Stimulated activated CD4-positive, alpha-beta T cell treated with anti-CD3 and anti-CD28 coated beads, Interleukin-2, amount 100 ng/mL, for 24 hours (primary cell): ENCODE data around the gene EPHB2.
"Not testable (repeated sequence)": the region's sequence is repeated elsewhere in the genome, so short reads cannot be mapped to it uniquely, and the experiment has no call there.

Experiments
- DNase-seq, 2 donors: peaks; one replicate each; pipeline ENCODE4 v3.0.0-alpha.2; 2020

EPHB2 gene

DNA sequence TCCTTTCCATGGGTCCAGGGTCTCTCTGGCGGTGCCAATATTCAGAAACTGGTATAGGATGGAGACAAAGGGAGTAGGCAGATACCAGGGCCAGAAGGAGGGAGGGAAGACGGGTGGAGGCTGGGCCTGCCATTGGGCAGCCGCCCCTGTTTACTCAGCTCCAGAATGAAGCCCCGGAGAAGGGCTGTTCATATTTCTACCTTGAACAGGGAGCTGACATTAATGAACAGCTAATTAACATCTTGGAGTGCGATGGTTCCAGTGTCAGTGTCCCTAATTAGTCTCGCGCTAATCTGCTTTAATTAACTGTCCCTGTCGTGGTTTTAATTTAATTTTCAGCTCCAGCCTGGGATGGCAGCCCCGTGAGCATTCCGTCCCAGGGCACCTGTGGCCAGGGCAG is 113.8 kb downstream of the EPHB2 start:
- DNase-seq, result no peak

DNA sequence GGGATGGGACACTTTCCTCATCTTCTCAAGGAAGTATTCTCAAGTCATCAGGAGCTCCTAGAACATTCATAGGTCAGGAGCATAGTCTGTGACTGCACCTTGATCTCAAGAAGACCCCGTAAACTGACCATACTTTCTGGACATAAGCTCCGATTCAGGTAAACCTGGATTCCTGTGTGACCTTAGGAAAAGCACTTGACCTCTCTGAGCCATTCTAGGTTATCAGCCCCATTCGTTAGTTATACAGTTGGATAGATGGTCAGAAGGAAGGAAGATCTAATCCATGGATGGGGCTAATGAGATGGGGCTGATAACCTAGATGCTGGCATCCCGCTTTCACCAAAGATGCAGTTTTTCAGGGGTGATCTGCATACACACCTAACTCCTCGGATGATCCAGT is 114.3 kb downstream of the EPHB2 start:
- DNase-seq, result no peak

DNA sequence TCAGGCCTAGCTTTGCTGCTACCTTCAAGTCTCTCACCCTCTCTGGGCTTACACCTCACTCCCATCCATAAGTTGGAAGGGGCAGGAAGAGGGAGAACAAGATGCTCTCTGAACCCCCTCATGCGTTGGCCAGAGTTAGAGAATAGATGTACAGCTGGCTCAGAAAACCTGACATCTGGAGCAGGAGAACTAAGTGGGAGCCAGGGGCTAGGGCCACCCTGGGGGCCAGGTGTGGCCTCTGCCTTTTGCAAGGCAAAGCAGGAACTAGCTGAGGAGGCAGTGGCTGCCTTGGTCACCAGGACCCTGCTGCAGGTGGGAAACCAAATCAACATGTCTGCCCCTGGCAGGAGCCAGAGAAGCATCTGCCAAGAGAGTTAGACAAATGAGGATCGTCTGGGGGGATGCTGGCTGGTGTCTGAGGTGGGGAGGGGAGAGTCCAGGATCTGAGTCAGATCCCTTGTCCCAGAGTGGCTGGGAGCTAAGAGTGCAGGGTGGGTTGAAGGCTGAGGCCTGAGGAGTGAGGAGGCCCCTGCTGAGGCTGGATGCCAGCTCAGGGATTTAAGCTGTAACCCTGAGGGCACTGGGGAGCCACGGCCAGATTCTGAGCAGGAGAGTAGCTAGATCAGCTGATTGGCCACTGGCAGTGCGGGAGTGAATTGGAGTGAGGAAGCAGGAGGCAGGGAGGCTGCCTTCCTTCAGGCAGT is 115.0 kb downstream of the EPHB2 start:
- no peak for DNase-seq

DNA sequence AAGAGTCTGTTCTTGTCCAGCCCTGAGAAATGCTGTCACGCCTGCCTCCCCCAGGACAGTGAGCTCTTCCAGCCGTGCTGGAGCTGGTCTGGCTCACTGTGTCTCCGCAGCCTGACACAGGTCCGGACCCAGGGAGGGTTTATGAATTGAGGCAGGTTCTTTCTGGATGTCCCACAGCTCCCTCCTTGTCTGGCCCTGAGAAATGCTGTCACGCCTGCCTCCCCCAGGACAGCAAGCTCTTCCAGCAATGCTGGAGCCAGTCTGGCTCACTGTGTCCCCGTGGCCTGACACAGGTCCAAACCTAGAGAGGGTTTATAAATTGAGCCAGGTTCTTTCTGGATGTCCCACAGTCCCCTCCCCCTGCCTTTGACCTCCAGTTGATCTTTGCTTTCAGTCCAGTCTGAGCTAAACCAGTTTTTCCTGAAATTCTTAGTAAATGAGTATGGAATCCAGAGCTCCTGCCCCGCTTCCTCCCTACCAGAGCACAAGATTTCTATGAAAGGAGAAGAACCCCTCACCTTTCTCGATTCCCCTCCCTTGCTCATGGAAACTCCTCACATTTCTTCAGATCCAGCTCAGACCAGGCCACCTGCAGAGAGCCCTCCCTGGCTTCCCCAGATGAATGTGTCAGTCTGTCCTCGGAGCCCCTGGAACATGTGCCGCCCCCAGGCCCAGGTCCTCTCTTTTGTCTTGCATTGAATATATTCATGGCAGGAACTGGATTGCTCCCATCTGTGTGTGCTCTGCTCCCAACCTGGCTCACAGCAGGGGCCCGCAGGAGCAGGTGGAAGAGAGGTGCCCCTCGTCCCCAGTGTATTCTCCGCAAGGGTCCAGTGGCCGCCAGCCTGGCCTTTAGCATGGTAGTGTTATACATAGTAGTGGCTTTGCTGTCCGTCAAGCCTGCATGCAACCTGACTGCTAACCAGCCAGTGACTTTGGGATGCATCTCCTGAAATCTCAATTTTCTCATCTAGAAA is 116.3 kb downstream of the EPHB2 start:
- DNase-seq, result no peak

DNA sequence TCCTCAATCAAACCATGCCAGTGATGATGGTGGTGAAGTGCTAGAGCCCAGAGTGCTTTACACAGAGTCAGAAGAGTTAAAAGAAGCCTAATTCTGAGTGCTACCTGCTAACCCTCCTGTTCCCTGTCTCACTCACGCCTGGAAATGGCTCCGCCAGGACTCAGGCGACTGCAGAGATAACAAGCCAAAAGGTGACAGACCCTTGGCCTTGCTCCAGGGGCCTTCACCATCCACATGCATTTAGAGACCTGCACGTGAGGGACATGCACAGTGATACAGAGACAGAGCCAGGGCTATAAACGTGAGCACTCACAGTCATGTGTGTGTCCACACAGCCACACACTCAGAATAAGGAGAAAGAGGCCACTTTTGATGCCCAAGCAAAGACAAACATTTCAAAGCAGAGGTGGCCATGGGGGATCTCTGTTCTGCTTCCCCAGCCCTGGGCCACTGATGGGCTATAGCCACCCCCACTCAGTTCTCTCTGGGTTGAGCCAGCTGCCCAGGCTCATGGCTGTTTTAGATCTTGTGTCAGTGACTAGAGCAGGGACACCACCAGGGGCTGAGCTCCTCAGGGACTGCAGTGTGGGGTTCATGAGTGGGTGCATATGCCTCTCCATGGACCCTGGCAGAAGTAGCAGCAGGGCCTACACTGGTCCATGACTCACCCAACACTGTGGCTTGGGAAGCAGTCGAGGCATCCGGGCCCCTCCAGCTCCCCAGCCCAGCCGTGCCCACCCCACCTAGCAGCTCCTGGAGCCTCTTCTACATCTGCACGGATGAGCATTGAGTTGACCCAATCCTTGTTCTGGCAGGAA is 117.2 kb downstream of the EPHB2 start:
- DNase-seq, result no peak

DNA sequence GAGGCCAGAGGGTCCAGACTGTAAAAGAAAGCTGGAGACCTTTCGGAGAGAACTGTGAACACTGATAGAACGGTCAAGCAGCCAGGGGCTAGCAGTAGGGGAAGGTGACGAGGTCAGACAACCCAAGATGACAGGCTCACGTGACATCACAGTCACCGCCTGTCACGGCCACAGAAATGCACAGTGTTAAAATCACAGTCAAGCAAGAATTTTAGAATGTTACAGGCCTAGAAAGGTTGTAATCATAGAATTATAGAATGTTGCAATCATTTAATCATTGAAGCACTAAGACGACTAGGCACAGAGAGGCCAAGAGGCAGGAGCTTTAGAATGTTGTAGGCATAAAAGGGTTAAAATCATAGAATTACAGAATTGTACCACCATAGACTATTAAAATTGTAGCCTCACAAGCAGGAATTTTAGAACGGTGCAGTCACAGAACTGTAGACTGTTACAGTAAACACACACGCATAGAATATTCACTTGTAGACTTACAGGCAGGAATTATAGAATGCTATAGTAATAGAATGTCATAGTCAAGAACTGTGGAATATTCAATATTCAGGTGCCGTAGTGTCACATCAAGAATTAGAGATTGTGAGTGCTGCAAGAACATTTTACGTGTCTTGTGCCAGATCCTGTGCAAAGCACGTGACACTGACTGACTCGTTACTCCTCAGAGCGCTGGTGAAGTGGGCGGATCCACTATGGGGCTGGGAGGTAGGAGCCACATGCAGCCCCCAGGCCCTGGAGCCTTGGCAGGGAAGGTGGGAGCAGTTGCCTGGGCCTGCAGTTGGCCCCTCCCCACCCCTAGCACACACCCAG is 118.1 kb downstream of the EPHB2 start:
- DNase-seq, result no peak

DNA sequence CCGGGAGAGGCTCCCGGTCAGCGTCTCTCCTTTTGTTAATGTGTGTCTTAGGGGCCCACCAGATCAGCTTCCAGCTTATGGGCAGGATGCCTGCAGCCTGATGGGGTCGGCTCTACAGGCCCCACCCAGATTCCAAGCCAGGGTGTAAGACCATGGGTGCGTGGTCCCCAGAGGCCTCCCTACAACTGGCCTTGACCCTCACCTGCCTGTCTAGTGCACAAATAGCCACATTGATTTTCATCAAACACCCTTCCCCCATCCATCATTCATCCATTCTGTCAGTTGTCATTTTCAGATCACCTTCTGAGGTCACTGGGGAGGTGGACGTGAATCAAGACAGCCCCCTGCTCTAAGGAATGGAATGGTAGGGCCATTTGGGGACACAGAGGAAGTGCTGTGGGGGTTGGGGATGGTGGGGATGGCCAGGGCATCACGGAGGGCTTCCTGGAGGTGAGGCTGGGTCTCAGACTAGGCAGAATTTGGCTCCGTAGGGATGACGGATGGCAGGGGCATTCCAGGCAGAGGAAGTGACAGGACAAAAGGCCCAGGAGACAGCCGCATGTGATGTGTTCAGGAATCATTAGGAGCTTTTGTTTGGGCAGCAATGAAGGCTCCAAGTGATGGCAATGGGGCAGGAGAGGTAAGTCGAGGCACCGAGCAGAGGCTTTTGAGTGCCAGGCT is 118.8 kb downstream of the EPHB2 start:
- no peak for DNase-seq

DNA sequence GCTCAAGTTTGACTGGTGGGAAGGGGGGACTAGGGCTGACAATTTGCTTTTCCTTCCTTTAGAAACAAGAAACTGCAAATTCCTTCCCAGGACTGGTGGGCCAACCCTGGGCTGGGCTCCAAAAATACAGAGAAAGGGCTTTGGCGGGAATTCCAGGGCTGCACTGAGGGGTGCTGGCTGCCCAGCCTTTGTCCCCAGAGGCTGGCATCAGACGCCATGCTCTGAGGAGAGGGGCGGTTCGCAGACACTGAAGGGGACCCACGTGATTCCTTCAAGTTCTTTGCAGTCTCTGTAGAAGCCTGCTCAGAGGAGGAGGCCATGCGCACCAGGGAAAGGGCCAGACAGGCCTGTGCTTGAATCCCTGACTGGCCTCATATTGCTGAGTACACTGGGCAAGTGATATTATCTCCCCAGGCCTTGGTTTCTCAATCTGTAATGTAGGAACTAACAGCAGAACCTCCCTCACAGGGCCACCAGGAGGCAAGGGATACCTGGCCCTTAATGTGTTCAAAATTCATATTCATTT is 119.5 kb downstream of the EPHB2 start:
- DNase-seq, result no peak

DNA sequence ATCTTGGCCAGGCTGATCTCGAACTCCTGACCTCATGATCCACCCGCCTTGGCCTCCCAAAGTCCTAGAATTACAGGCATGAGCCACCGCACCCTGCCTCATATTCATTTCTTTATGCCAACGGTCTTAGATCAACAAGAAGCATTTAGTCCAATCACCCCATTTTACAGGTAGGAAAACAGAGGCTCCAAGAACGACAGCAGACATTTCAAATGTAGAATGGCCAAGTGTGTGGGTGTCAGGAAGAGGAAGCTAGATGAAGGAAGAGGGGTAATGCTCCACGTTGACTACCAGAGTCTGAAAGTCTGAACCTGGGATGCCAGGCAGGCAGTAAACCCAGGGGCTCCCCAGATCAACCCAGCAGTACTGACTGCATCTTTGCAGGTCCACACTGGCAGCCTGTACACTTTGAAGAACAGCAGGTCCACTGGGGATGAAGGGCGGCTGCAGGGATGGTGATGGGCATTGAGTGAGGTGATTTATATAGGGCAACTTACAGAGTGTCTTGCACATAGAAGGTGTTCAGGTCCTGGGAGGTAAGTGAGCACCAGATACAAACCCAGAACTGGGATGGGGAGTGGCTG is 120.2 kb downstream of the EPHB2 start:
- DNase-seq, result no peak

DNA sequence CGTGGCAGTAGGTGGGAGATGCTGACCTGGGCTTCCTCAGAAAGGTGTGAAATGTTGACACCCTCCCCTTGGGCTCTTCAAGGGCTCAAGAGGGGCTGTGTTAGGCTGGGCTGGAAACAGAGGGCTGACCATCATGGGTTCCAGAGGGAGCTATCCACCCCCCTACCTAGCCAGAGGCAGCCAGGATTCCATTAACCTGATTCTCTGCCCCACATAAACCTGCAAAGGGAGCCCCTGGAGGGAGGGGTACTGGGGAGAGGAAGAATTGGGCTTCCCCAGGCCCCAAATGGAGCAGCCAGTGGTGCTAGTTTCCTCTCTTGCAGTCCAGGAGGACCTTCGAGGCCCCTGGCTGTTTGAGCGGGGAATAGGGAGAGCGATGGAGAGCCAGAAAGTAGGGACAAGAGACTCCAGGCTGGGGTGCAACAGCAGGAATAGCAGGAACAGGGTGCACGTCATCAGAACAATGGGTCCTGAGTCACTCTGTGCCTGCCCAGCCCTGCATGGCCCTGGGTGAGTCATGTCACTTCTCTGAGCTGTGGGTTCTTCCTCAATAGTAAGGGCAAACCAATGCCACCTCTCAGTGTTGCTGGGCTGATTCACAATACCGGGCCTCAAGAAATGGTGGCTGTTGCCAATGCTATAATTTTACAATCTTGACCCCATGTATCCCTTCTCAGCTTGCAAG is 121.2 kb downstream of the EPHB2 start:
- DNase-seq, result no peak

DNA sequence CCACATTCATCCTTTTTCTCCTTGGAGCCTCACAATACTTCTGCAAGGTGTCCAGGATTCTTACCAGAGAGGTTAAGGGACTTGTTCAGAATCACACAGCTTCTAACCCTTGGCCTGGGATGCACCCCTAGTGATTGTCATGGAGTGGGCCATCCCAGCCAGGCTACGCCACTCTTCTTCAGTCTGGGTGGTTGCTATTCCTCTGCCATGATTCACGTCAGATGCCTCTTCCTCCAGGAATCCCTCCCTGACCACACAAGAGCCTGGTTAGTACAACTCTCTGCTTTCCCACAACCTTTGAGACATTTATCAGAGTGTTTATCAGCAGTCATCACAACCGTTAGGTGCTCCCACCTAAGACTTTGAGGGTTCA is 121.8 kb downstream of the EPHB2 start:
- DNase-seq, result no peak

DNA sequence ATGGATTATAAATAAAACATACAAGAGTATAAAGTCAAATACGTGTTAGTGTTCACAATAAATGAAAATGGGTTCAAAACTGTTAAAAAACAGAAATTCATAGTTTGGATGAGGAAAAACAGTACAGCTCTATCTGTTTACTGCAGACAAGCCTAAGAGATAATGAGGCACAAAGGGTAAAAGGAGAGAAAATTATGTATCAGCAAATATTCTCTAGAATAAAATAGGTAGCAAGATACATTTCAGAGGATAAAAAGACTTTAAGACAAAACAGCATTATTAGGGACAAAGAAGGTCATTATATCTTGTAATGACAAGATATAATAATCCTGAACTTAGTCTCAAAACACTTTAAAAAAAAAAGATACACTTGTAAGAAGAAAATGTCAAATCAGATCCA is 123.1 kb downstream of the EPHB2 start:
- DNase-seq, result no peak

DNA sequence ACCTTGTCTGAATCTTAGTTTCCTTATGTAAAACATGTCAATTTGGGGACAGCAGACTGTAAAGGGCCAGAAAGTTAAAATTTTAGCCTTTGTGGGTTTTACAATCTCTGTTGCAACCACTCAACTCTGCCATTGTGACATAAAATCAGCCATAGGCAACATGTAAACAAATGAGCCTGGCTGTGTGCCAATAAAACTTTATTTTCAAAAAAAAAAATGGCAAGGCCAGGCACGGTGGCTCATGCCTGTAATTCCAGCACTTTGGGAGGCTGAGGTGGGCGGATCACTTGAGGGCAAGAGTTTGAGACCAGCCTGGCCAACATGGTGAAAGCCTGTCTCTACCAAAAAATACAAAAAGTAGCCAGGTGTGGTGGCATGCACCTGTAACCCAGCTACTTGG is 123.8 kb downstream of the EPHB2 start:
- not testable (repeated sequence) for DNase-seq

DNA sequence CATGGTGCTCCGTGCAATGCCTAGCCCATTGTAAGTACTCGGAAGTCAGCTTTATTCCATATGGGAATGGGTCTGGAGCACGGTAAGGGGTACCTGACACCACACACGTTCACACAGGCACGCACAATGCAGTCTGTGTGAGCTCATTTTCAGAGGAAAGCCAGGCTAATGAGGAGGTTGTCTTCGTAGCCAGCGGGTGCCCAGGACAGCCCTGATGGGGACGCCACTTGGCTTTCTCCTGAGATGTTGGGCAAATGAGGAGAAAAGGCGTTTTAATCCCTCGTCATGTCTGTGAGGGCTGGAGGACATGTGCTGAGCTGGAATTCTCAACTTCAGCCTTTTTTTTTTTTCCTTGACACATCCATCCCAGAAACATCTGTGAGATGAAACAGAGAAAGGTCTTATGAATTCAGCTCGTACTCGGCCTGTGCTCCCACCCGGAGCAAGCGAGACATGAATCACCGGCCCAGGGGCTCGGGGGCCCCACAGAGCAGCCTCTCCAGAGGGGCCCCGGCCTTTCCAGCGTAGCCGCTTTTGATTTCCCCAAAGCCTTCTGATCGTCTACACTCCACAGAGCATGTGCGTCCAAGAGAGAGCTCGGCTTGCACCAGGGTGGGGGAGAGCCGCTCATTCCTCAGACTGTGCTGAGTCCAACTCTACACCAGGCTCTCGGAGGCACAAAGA is 125.1 kb downstream of the EPHB2 start:
- no peak for DNase-seq

DNA sequence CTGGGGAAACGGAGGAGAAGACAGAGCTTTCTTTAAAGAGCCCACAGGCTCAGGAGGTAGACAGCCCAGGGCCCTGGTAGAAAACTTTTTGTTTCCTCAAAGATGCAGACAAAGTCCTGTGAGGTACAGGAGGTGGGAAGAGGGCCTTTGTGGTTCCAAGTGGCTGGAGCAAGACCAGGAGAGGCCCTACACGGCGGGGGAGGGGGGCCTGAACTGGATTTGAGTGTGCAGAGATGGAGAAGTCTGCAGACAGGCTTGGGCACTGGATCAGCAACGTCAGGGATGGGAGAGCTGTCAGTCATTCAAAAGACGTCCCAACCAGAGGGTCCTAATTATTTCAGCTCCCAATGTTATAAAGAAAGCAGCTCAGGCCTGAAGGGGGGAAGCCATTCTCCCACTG is 126.2 kb downstream of the EPHB2 start:
- no peak for DNase-seq

DNA sequence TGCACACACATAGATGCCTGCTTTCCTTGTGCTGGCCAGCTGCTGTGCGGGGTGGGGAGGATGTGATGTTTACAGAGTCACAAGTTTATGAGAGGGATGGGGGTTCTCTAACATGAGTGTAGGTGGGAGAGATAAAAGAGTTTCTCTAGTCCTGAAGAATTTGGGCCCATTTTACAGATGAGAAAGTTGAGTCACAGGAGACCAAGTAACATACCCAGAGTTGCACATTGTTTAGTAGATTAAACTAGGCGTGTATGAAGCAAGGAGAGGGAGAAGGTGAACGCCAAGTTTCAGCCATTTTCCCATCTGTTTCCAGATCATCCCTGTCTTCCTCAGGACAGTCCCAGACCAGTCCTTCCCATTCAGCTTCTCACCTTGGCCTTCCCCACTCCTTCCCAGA is 126.7 kb downstream of the EPHB2 start:
- DNase-seq, result no peak

DNA sequence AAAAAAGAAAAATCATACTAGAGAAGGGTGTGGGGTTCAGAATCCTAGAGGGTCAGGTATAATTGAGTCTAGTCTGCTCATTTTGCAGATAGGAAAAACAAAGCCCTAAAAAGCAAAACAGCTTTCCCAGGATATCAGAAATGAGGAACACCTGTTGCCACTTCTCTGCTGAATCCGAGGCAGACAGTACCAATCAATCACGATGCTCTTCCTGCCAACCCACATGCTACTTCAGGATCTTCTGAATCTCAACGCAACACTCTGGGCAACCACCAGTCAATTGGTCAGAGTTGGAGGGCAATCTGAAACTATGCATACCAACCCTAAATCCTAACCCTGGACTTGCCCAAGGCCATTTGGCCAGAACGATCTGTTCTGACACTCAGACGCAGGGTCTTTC is 128.3 kb downstream of the EPHB2 start:
- DNase-seq, result no peak

DNA sequence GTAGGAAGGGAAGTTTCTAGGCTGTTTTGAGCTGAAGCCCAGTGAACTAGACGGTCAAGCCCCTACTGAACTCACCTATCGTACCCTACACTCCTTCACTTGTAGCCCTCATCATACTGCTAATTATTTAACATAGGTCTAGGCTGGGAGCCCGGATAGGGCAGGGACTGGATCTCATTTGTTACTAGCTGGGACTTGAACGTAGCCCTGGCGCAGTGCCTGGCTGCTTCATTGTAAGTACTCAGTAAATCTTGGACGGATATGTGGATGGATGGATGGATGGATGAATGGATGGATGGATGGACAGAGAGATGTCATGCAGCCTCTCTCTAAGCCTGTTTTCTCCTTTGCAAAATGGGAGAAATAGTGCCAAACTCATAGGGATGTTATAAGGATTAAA is 129.2 kb downstream of the EPHB2 start:
- DNase-seq, result no peak

DNA sequence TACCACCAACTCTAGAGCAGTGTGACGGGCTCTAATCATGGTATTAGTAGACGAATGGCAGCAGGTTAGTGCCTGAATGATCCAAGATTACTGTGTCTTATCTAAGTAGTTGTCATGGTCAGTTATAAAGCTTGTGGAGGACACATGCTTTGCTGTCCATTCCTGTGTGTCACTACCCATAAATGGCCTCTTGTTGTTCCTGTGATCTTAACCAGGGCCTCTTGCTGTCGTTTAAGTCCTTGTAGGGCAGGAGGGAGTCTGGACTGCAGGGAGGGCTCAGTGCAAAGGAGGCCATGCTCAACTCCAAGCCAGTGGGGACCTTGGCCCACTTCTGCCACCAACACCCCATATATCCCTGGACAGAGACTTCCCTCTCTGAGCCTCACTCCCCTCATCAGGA is 130.5 kb downstream of the EPHB2 start:
- DNase-seq, result no peak

DNA sequence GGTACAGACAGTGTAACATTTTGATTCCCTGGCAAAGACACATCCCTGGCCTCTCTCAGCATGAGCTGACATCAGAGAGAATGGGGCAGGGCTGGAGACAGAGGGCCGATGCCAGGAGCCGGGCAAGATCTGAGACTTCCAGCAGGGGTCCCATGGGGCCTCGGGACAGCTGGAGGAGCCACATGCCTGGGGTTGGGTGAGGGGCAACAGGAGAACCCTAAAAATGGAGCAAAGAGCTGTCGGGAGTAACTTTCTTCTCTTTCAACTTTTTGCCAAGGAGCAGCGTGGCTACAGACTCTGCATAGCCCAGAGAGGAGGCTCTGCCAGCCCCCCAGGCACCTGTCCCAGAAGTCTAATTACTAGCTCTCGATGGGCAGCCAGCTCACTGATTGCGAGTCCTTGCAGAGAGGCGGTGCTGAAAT is 131.2 kb downstream of the EPHB2 start:
- DNase-seq, result no peak
